HG03108 (cell line): ENCODE data around the gene ATG14.
A peak's percentile ranks its signal among the peaks of the same experiment; 100 is the strongest.
"Not testable (repeated sequence)": the region's sequence is repeated elsewhere in the genome, so short reads cannot be mapped to it uniquely, and the experiment has no call there.

Experiments
- ATAC-seq: cut with Tn5 transposase; IDR thresholded peaks from one replicate; pipeline ENCODE4 v1.9.1; 2021; ENCODE audit warnings: moderate library complexity; ENCODE audit not compliant: unreplicated experiment

Gene ATG14

DNA sequence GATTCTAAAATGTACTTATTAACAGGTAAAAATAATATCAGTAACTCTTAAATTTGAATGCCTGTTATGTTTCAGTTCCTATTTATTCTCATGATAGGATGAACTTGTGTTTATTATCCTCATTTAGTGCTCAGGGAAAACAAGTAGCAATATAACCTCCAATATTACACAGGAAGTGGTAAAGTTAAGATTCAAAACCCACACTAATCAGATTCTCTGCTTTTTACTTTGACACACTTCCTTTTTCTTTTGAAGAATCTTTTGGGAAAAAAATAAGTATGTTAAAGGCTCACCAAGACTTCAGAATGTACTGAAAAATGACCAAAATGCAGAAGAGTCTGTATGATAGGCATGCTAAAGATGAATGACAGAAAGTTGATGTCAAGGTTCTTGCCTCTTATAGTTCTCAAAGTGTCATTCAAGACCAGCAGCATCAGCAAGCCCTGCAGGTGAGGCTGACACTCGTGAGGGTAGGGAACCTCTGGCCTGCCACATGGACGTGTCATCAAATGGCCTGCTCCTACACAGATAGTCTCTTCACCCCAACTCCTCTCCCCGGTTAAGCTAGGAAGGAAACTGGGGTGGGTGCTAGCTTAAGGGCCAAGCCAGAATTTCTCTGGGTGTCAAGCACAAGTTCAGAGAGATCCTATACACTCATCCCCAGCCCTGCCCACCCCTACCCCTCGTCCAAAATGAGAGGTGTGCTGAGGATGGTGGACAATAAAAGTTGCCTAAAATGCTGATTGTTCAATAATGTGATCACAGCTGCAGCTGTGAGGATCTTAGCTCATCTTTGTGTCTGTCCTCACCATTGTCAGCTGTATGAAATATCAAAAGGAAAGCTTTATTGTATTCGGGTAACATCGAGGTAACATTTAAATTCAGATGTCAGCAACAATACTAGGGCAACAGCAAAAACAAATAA, 22.5 kb upstream of the ATG14 start:
- no peak for ATAC-seq

- ATAC-seq = no peak
Measured at GRCh38 chr14:55432628-55433027, 21.0 kb upstream of the ATG14 start.

GRCh38 chr14:55430024-55430690, 18.5 kb upstream of the ATG14 start:
- ATAC-seq = peak; percentile 56

DNA sequence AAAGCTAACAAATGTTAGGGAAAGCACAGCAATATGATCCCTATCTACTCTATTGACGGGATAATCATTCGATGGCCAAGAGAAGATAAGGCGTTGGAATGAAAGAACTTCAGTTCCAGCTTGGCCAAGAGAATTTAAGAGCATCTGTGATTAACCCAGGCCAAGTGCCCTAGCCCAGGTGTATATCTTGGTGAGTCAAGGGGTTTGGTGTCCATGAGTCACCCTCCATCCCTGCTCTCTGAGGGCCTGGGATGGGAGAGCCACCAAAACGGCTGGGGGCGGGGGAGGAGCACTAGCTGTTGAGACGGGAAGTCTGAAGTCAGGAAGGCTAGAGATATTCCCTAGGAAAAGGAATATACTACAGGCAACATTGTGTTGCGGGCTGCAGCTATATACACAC, 15.8 kb upstream of the ATG14 start:
- no peak for ATAC-seq

DNA sequence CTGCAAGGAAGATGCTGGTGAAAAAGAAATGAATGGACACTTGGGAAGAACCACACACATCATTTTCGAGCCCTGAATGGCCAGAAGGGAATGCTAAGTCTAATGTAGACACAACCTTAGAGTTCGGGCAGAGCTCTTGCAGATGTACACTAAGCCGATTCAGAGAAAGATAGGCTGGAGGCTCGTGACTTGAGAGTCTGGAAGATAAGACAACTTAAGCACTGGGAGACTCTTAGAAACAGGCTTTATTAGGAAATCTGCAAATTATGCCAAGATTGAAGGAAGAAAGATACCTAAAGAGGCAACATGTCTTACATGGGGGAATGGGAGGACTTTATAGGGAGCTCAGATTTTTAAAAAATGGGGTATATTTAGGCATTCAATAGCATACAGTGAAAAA, 15.3 kb upstream of the ATG14 start:
- ATAC-seq = no peak

- ATAC-seq = no peak
Measured at GRCh38 chr14:55425091-55425490, 13.5 kb upstream of the ATG14 start.

GRCh38 chr14:55423969-55424368, 12.3 kb upstream of the ATG14 start:
- ATAC-seq = no peak

DNA sequence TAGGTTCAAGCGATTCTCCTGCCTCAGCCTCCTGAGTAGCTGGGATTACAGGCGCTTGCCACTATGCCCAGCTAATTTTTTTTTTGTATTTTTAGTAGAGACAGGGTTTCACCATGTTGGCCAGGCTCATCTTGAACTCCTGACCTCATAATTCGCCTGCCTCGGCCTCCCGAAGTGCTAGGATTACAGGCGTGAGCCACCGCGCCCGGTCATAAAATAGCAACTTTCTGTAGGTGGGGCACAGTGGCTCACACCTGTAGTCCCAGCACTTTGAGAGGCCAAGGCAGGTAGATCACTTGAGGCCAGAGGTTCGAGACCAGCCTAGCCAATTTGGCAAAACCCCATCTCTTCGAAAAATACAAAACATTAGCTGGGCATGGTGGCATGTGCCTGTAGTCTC, 10.7 kb upstream of the ATG14 start:
- ATAC-seq = not testable (repeated sequence)

DNA sequence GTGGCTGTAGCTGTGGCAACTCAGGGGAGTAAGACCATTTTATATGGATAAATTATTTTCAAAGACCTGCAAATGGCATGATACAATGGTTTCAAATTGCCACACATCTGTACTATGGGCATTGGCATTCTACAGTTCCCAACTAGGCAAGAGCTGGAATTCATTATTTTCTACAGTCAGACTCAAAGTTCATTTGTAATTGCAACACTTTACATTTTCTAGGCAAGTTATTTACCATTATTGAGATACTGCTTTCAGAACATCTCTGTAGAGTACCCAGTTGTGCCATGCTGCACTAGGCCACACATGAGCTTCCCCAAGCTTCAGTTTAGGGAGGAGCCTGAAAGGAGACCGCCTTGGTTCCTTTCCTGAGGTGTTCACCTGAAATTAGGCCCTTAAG, 8.0 kb upstream of the ATG14 start:
- no peak for ATAC-seq

DNA sequence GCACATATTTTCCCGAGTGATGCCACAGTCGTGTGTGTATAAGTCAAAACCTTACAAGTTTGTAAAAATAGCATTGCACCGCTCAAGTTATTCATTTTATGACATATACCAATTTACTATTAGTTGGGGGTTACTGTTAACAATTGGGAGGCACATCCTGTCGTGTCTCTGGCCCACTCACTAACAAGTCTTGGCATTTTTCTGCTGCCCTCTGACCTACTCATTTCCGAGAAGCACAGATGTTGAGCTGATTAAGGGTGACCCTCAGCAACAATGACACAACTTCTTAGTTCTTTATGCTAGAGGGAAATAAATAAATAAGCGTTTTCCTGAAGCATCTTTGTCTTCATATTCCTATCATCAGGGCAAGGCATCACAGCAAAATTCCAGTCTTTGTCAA, 6.8 kb upstream of the ATG14 start:
- no peak for ATAC-seq

- no peak for ATAC-seq
Measured at GRCh38 chr14:55417955-55418354, 6.3 kb upstream of the ATG14 start.

DNA sequence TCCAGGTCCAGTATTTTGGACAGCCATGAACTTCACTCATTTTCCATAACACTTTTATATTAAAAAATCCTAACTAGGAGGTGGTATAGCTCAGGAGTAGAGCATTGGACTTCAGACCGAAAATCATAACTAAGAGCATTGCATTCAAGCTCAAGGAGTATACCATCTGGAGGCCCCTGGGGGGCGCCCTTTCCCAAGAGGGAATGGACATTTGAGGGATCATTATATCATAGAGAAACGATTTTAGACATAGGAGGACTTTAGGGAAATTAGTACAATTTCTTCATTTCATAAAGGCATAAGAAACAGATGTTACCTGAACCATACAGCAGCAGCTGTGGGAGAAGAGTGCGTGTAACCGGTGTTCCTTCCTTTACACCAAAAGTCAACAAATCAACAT, 5.2 kb upstream of the ATG14 start:
- ATAC-seq = no peak

GRCh38 chr14:55414551-55414950, 2.9 kb upstream of the ATG14 start:
- ATAC-seq = no peak

DNA sequence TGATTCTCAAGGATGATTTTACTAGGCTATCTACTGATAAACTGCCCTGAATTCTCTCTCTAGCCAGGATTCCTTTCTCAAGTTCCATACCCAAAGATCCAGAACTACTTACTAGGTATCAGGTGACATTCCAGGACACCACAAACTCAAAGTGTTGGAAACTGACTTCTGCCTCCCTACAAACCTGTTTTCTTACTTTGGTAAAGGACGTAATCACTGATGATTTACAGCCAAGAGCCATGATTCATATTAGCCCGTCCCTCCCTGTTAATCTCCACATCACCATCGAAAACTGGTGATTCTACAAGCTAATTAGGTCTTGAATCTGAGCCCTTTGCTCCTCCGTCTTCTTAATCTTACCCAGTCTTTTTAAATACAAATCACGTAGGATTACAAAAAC, 1.0 kb upstream of the ATG14 start:
- no peak for ATAC-seq

DNA sequence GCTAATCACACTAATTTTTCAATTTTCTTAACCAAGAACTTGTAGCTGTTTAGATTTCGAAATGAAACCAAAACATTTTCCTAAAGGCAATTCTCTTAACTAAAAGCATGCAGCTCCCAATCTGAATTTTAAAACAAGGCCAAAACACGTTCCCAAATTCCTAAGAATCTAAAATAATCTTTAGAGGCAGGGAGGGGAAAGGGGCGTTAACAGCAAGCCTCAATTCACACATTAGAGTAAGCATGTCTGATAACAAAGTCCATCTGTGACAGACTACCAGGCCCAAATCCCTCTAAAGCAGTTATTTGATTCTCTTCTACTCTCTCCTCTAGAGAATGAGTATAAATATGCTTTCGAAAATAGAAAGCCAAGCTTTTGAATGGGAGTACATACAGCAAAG, 754 bp downstream of the ATG14 start:
- ATAC-seq = no peak

- ATAC-seq = no peak
Measured at GRCh38 chr14:55404173-55404854, 7.3 kb downstream of the ATG14 start.

DNA sequence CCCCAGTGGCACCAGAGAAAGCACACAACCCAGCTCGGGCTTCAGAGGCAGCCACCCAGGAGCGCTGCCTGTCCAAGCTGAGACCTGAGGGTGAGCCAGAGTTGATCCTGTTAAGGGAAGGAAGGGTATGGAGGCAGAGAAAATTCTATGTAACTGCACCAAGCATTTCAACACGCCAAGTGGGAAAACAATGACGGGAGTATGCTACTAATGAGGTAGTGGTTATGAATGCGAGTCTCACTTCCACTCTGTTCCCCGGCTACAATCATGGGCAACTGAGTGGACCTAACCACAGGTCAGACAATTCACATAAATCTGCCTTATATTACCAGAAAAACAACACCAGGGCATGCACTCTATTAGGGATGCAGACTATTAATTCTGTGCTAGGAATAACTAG, 9.9 kb downstream of the ATG14 start:
- ATAC-seq = no peak

GRCh38 chr14:55399852-55400251, 11.8 kb downstream of the ATG14 start:
- ATAC-seq = no peak

DNA sequence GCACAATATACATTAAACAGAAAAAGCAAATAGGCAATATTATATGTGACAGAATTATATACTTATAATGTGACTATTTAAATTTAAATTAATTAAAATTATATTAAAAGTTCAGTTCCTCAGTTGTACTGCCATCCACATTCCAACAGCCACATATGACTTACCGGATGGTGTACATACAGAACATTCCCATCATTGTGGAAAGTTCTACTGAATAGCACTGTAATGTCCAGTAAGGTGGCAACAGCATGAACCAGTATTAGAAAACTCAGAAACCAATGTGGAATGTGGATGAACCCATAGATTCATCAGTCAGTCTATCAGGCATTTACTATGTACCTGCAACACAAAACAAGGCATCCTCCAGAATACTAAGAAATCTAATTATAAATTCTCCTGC, 12.4 kb downstream of the ATG14 start:
- ATAC-seq = no peak

GRCh38 chr14:55398679-55399078, 13.0 kb downstream of the ATG14 start:
- ATAC-seq = no peak

DNA sequence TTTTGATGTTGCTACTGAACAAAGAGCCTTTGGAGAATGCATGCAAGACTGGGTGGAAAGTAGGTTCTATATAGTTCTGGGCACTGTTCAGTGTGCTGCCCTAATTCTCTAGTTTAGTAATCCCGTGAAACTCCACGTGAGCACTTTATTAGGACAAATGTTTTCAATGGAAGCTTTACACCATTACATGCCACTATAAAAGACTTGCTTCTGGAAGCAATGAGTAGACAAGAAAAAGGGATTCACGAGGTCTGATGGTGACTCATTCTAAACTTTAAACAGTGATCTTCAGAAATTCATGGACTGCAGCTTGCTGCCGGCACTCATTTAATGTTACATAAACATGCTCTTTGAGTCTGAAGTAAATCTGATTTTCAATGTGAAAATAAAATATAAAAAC, 22.3 kb downstream of the ATG14 start:
- no peak for ATAC-seq

DNA sequence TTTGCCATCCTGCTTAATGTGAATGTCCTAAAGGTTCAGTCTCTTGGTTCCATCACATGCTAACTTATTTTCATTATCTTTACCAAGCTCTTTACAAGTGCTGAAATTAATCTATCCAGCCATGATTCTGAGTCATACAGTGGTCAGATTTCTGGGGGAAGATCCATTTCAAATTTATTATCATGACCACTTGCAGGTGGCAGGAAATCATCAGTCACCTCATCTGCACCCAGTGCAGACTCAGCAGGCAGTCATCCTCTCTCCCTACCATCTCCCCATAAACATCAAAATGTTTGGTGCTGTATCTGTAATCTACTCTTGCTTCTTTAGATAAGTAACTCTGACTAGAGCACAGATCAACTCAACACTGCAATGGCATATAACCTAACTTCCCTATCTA, 23.5 kb downstream of the ATG14 start:
- ATAC-seq = no peak
